K562 (cell line): ENCODE data around the gene PDZRN3.

Experiments used
- NR3C1 ChIP-seq: sonication (generic); formaldehyde crosslinking; IDR thresholded peaks from 2 replicates; pipeline ENCODE4 v1.8.1; 2022; ENCODE audit warnings: missing genetic modification reagents
- TGIF2 ChIP-seq: sonication (generic); formaldehyde crosslinking; IDR thresholded peaks from 2 replicates; pipeline ENCODE4 v1.8.1; 2022; ENCODE audit warnings: mild to moderate bottlenecking, missing genetic modification reagents, moderate library complexity
- YY1 ChIP-seq, 3 experiments: IDR thresholded peaks; 2 replicates each; pipeline ENCODE4 v1.6.1; 2011; ENCODE audit warnings: low read length in 2 of 3, mild to moderate bottlenecking in 2 of 3, moderate library complexity in 2 of 3, borderline replicate concordance in 1 of 3, control low read depth in 1 of 3, low read depth in 1 of 3; ENCODE audit not compliant: insufficient read depth in 3 of 3, insufficient replicate concordance in 2 of 3, control insufficient read depth in 1 of 3, insufficient read length in 1 of 3; ENCODE audit errors: extremely low read depth in 1 of 3

GRCh38 chr3:73389928-73390327 is 234.8 kb downstream of the PDZRN3 start:
- TF ChIP-seq NR3C1 (no peak), TGIF2 (CRISPR knock-in tag) (no peak), YY1 (IDR thresholded peaks at IDR 0.05; ENCODE audit: borderline replicate concordance in 1 of 3, control insufficient read depth in 1 of 3, extremely low read depth in 1 of 3, insufficient read depth in 3 of 3, insufficient read length in 1 of 3, insufficient replicate concordance in 2 of 3, low read depth in 1 of 3, low read length in 2 of 3) (no peak)
